ENCODE data around the gene CCNY. TPM values are rescaled to one million over a fixed set of nuclear protein-coding genes. Genes with fewer than 3 reads are reported as not detected.
A peak's percentile ranks its signal among the peaks of the same experiment; 100 is the strongest.
"Not testable (repeated sequence)": the region's sequence is repeated elsewhere in the genome, so short reads cannot be mapped to it uniquely, and the experiment has no call there.

The CCNY gene
- total and polyA plus RNA-seq, 2 of the 13 experiments (the other 11 are each of a cell fraction or from before 2014, with no cell fraction given): 48.2 to 54.7 TPM

DNA sequence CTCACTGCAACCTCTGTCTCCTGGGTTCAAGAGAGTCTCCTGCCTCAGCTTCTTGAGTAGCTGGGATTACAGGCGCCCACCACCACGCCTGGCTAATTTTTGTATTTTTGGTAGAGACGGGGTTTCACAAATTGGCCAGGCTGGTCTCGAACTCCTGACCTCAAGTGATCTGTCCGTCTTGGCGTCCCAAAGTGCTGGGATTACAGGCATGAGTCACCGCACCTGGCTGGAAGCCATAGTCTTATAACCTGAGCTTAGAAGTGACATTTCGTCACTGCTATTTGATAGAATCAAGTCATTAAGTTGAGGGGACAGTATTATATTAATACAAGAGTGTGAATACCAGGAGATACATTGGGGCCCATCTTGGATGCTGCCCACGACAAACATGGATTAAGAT is 17.9 kb downstream of the CCNY start:
- H3K27ac ChIP-seq (ENCODE audit: extremely low read length, insufficient read depth, low read length); H4K20me1 ChIP-seq (ENCODE audit: insufficient read depth, low read length); FAIRE-seq; H3K9me3 ChIP-seq (ENCODE audit: low read length); H3K4me3 ChIP-seq (replicated peaks in 1 of 3; ENCODE audit: insufficient read depth in 1 of 3, low read depth in 2 of 3, low read length in 3 of 3); CTCF ChIA-PET (ENCODE audit: low intra/inter-chr PET ratio, low total read pairs); DNase-seq (ENCODE audit: low spot score); ATAC-seq; H3K9ac ChIP-seq (ENCODE audit: insufficient read depth, low read depth, low read length); H3K27me3 ChIP-seq (ENCODE audit: control insufficient read depth in 1 of 2, insufficient read depth in 2 of 2, low read length in 2 of 2); H3K36me3 ChIP-seq (replicated peaks in 1 of 2; ENCODE audit: control insufficient read depth in 1 of 2, insufficient read depth in 2 of 2, low read length in 2 of 2); in situ Hi-C loops (cut with HindIII; ENCODE audit: extremely low pct_ligation_motif_present, low pct_unique_long_range_greater_than_20kb); H3K4me2 ChIP-seq (ENCODE audit: low read depth, low read length); H2AFZ ChIP-seq (ENCODE audit: low read length); intact Hi-C loops (cut with micrococcal nuclease; ENCODE audit: unreplicated experiment); BruUV-seq (replicated peaks): not testable (repeated sequence)
- 97% methylated on average over 9 of the region's 9 CpGs for WGBS (ENCODE audit: low lambda C conversion rate)
- POLR2A ChIA-PET: interaction anchor here (0.7 kb wide), 1 partner anchor 228 kb away, joined by 3 read pairs; no protein-coding TSS in a partner anchor
- peak; percentile 55; the same call in 1 of the 2 replicates for TF ChIP-seq FOSL2 (CRISPR knock-in tag; IDR thresholded peaks at IDR 0.05)
- peaks cover 97% of the 10 kb centered on the region for H3K79me2 ChIP-seq (ENCODE audit: insufficient read depth, low read length)
- H3K4me1 ChIP-seq (ENCODE audit: insufficient read depth, low read length): peaks cover 68% of the 10 kb centered on the region

DNA sequence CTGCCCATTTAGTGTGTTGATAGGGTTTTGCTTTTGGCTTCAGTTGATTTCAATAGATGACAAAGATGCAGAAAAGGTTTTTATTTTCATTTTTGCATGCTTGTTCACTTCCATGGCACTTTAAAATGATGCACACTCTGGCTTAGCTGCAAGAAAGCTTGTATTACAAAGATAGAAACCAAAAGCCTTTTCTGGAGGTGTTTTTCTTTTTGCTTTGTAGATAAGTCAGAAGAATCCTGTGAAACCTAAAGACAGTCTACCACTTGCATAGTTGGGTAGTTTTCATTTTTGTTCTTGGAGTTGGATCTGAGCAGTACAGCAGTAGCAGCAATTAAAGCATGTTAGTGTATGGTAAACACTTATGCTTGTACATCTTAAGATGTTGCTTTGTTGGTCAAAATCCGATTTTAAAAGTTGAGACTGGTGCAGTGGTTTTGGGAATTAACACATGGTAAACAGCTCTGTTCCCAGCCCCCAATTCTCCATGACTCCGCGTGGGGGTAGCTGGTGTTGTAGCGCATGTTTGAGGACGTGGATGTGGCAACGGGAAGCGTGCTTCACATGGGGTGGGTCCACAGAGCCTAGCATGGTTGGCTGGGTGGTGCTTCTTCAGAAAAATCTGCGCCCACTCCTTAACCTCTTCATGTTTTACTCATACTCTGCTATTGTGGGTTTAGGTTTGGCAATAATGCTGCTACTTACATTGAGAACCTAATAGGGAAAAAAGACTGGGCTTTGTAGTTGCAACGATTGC is 19.8 kb downstream of the CCNY start:
- H2AFZ ChIP-seq (ENCODE audit: low read length): no peak overlapping the region
- TF ChIP-seq, protein P1, sequence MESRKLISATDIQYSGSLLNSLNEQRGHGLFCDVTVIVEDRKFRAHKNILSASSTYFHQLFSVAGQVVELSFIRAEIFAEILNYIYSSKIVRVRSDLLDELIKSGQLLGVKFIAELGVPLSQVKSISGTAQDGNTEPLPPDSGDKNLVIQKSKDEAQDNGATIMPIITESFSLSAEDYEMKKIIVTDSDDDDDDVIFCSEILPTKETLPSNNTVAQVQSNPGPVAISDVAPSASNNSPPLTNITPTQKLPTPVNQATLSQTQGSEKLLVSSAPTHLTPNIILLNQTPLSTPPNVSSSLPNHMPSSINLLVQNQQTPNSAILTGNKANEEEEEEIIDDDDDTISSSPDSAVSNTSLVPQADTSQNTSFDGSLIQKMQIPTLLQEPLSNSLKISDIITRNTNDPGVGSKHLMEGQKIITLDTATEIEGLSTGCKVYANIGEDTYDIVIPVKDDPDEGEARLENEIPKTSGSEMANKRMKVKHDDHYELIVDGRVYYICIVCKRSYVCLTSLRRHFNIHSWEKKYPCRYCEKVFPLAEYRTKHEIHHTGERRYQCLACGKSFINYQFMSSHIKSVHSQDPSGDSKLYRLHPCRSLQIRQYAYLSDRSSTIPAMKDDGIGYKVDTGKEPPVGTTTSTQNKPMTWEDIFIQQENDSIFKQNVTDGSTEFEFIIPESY (CRISPR knock-in tag; IDR thresholded peaks at IDR 0.05): peak; percentile 82; the same call in 1 of the 2 replicates
- TF ChIP-seq CC2D1A (CRISPR knock-in tag; IDR thresholded peaks at IDR 0.05): no peak
- H3K4me3 ChIP-seq (replicated peaks in 1 of 3; ENCODE audit: insufficient read depth in 1 of 3, low read depth in 2 of 3, low read length in 3 of 3): no peak overlapping the region
- peaks cover 95% of the 10 kb centered on the region for H3K79me2 ChIP-seq (ENCODE audit: insufficient read depth, low read length)
- BruUV-seq (replicated peaks): no TSS peak
- intact Hi-C loops (cut with micrococcal nuclease; ENCODE audit: unreplicated experiment): no loop called here
- no peaks in the 10 kb centered on the region for H3K27me3 ChIP-seq (ENCODE audit: control insufficient read depth in 1 of 2, insufficient read depth in 2 of 2, low read length in 2 of 2)
- no peaks in the 10 kb centered on the region for H3K9me3 ChIP-seq (ENCODE audit: low read length)
- no peak for FAIRE-seq
- WGBS (ENCODE audit: low lambda C conversion rate): 83% methylated on average over 8 of the region's 9 CpGs
- ATAC-seq: no peak
- no peaks in the 10 kb centered on the region; a peak in 1 of 5 replicates for H3K36me3 ChIP-seq (replicated peaks in 1 of 2; ENCODE audit: control insufficient read depth in 1 of 2, insufficient read depth in 2 of 2, low read length in 2 of 2)
- H3K4me1 ChIP-seq (ENCODE audit: insufficient read depth, low read length): peaks cover 49% of the 10 kb centered on the region
- CTCF ChIA-PET (ENCODE audit: low intra/inter-chr PET ratio, low total read pairs): no interaction called here
- no peak overlapping the region for H3K4me2 ChIP-seq (ENCODE audit: low read depth, low read length)
- POLR2A ChIA-PET: no interaction called here
- no peak overlapping the region for H3K9ac ChIP-seq (ENCODE audit: insufficient read depth, low read depth, low read length)
- in situ Hi-C loops (cut with HindIII; ENCODE audit: extremely low pct_ligation_motif_present, low pct_unique_long_range_greater_than_20kb): no loop called here
- no peaks in the 10 kb centered on the region; the same call in none of the 2 replicates for H4K20me1 ChIP-seq (ENCODE audit: insufficient read depth, low read length)
- DNase-seq (ENCODE audit: low spot score): no peak
- H3K27ac ChIP-seq (ENCODE audit: extremely low read length, insufficient read depth, low read length): no peak overlapping the region

Data from HepG2 (cell line).